Ishikawa (cell line): Measurements from ENCODE around the gene PNRC2.

ENCODE experiments used
- CEBPB ChIP-seq: IDR thresholded peaks from 2 replicates; pipeline ENCODE4 v1.6.1; 2012
- EGR1 ChIP-seq: IDR thresholded peaks from 2 replicates; pipeline ENCODE4 v1.6.1; 2012
- EP300 ChIP-seq: IDR thresholded peaks from 2 replicates; pipeline ENCODE4 v1.6.1; 2012; ENCODE audit warnings: borderline replicate concordance
- RAD21 ChIP-seq: IDR thresholded peaks from 2 replicates; pipeline ENCODE4 v1.6.1; 2012; ENCODE audit warnings: low read depth
- TEAD4 ChIP-seq: IDR thresholded peaks from 2 replicates; pipeline ENCODE4 v1.6.1; 2012
- USF1 ChIP-seq: IDR thresholded peaks from 2 replicates; pipeline ENCODE4 v1.6.1; 2012
- TF ChIP-seq, protein P1 (sequence below): IDR thresholded peaks from 2 replicates; pipeline ENCODE4 v1.6.1; 2012; ENCODE audit warnings: low read depth, mild to moderate bottlenecking
- TF ChIP-seq, protein P2 (sequence below): IDR thresholded peaks from 2 replicates; pipeline ENCODE4 v1.6.1; 2012

- TF ChIP-seq USF1 (no peak), RAD21 (no peak), EP300 (no peak), EGR1 (no peak), CEBPB (no peak), TEAD4 (no peak)
- TF ChIP-seq, protein P1, sequence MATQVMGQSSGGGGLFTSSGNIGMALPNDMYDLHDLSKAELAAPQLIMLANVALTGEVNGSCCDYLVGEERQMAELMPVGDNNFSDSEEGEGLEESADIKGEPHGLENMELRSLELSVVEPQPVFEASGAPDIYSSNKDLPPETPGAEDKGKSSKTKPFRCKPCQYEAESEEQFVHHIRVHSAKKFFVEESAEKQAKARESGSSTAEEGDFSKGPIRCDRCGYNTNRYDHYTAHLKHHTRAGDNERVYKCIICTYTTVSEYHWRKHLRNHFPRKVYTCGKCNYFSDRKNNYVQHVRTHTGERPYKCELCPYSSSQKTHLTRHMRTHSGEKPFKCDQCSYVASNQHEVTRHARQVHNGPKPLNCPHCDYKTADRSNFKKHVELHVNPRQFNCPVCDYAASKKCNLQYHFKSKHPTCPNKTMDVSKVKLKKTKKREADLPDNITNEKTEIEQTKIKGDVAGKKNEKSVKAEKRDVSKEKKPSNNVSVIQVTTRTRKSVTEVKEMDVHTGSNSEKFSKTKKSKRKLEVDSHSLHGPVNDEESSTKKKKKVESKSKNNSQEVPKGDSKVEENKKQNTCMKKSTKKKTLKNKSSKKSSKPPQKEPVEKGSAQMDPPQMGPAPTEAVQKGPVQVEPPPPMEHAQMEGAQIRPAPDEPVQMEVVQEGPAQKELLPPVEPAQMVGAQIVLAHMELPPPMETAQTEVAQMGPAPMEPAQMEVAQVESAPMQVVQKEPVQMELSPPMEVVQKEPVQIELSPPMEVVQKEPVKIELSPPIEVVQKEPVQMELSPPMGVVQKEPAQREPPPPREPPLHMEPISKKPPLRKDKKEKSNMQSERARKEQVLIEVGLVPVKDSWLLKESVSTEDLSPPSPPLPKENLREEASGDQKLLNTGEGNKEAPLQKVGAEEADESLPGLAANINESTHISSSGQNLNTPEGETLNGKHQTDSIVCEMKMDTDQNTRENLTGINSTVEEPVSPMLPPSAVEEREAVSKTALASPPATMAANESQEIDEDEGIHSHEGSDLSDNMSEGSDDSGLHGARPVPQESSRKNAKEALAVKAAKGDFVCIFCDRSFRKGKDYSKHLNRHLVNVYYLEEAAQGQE = no peak
- TF ChIP-seq, protein P2, sequence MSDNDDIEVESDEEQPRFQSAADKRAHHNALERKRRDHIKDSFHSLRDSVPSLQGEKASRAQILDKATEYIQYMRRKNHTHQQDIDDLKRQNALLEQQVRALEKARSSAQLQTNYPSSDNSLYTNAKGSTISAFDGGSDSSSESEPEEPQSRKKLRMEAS = no peak
Observed at GRCh38 chr1:23914921-23915320, 44.7 kb upstream of the PNRC2 start.
